ENCODE data around the gene EDEM2.

Gene EDEM2

GRCh38 chr20:35091816-35092523, 55.2 kb downstream of the EDEM2 start:
- ChIA-PET CTCF (interaction anchor here (0.6 to 1.2 kb wide), 5 partner anchors 8 to 1976 kb away, joined by 3 to 5 read pairs (median 3); no protein-coding TSS in a partner anchor), POLR2A (ENCODE audit: low non-redundant PET) (interaction anchor here (0.5 kb wide), 2 partner anchors 15 to 56 kb away, joined by 3 read pairs; no protein-coding TSS in a partner anchor)
- peak; percentile 31 for DNase-seq (ENCODE audit: low spot score)
- peak overlapping the region; percentile 80 for H3K27ac ChIP-seq
- TF ChIP-seq CTCF (conservative IDR thresholded peaks at IDR 0.05; ENCODE audit: low read depth): no peak

DNA sequence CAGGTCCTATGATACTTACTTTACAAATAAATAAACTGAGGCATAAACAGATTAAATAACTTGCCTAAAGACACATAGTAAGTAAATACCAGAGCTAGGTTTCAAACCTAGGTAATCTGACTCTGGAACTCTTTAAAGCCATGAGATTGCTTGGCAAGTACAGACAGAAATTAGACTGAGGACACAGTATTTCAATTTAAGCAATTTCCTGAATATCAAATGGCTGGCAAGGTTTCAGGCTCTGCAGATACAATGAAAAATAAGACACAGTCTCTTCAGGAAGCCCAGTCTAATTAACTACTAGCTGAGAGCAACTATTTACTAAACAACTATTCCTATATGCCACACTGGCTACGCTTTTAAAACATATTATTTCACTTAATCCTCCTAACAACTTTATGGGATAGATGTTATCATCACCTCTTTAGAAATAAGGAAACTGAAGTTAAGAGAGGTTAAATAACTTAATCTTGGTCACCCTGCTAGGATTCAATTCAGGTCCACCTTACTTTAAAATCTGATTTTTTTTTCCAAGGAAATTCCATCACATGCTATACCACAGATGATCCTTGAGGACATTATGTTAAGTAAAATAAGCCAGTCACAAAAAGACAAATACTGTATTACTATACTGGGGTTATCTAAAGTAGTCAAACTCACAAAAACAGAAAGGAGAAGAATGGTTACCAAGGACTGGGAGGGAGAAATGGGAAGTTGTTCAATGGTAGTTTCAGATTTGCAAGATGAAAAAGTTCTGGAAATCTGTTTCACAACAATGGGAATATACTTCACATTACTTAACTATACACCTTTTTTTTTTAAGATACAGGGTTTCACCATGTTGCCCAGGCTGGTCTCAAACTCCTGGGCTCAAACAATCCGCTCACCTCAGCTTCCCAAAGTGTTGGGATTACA, 58.6 kb downstream of the EDEM2 start:
- POLR2A ChIA-PET (ENCODE audit: low non-redundant PET): no interaction called here
- DNase-seq (ENCODE audit: low spot score): no peak
- CTCF ChIA-PET: interaction anchor here (0.5 to 1.1 kb wide), 2 partner anchors 8 to 297 kb away, joined by 4 to 5 read pairs; no protein-coding TSS in a partner anchor
- H3K27ac ChIP-seq: peak overlapping the region; percentile 41
- no peak for TF ChIP-seq CTCF (conservative IDR thresholded peaks at IDR 0.05; ENCODE audit: low read depth)

GRCh38 chr20:35087791-35088190, 59.3 kb downstream of the EDEM2 start:
- ChIA-PET CTCF (interaction anchor here (1.1 kb wide), 1 partner anchor 9 kb away, joined by 4 read pairs; no protein-coding TSS in a partner anchor), POLR2A (ENCODE audit: low non-redundant PET) (interaction anchor here (0.7 kb wide), 1 partner anchor 226 kb away, joined by 3 read pairs; no protein-coding TSS in a partner anchor)
- no peak for DNase-seq (ENCODE audit: low spot score)
- no peak overlapping the region for H3K27ac ChIP-seq
- TF ChIP-seq CTCF (conservative IDR thresholded peaks at IDR 0.05; ENCODE audit: low read depth): no peak

- no peak overlapping the region for H3K27ac ChIP-seq
- ChIA-PET CTCF (interaction anchor here (1.1 kb wide), 1 partner anchor 9 kb away, joined by 4 read pairs; no protein-coding TSS in a partner anchor), POLR2A (ENCODE audit: low non-redundant PET) (interaction anchor here (0.7 kb wide), 1 partner anchor 226 kb away, joined by 3 read pairs; no protein-coding TSS in a partner anchor)
- no peak for TF ChIP-seq CTCF (conservative IDR thresholded peaks at IDR 0.05; ENCODE audit: low read depth)
- DNase-seq (ENCODE audit: low spot score): no peak
Measured at GRCh38 chr20:35087355-35087754, 59.8 kb downstream of the EDEM2 start.

- no peak for TF ChIP-seq CTCF (conservative IDR thresholded peaks at IDR 0.05; ENCODE audit: low read depth)
- CTCF ChIA-PET: interaction anchor here (0.6 to 1.7 kb wide), 3 partner anchors 9 to 496 kb away, joined by 3 to 6 read pairs (median 4); no protein-coding TSS in a partner anchor
- POLR2A ChIA-PET (ENCODE audit: low non-redundant PET): no interaction called here
- H3K27ac ChIP-seq: no peak overlapping the region
- no peak for DNase-seq (ENCODE audit: low spot score)
Measured at GRCh38 chr20:35085477-35086225, 61.5 kb downstream of the EDEM2 start.
